ENCODE data around the gene GAS2L1.
A peak's percentile ranks its signal among the peaks of the same experiment; 100 is the strongest.

GAS2L1 gene

GRCh38 chr22:29310065-29310862 is 3.8 kb downstream of the GAS2L1 start (continued):
- TF ChIP-seq CTCF (tag by site-specific recombination; IDR thresholded peaks at IDR 0.05) (no peak), ZNF202 (tag by site-specific recombination; IDR thresholded peaks at IDR 0.05; ENCODE audit: borderline replicate concordance) (no peak)

GRCh38 chr22:29310863-29311339 is 4.5 kb downstream of the GAS2L1 start:
- Histone ChIP-seq H3K27ac (ENCODE audit: extremely low read depth, low read depth, low read length) (no peak overlapping the region), H3K36me3 (ENCODE audit: control insufficient read depth in 2 of 2, insufficient read depth in 1 of 2, low read length in 2 of 2) (no peaks in the 10 kb centered on the region), H3K4me3 (ENCODE audit: low read depth, low read length) (no peak overlapping the region), H3K9me3 (ENCODE audit: control insufficient read depth, insufficient read depth, low read depth, low read length) (no peaks in the 10 kb centered on the region), H3K4me1 (ENCODE audit: control insufficient read depth, insufficient read depth, low read length) (peaks cover 14% of the 10 kb centered on the region)
- ChIA-PET CTCF (interaction anchor here (0.6 to 1.5 kb wide), 3 partner anchors 41 to 104 kb away, joined by 3 read pairs; no protein-coding TSS in a partner anchor), POLR2A (interaction anchor here (0.5 to 1.7 kb wide), 5 partner anchors 8 to 170 kb away, joined by 3 to 6 read pairs (median 4); partner anchors contain the start of genes EWSR1 and RHBDD3)
- no peak for TF ChIP-seq ZNF10 (tag by site-specific recombination; IDR thresholded peaks at IDR 0.05)
- no peak for TF ChIP-seq ZNF792 (tag by site-specific recombination; IDR thresholded peaks at IDR 0.05)
- TF ChIP-seq ZNF18 (tag by site-specific recombination; IDR thresholded peaks at IDR 0.05): no peak
- TF ChIP-seq ZFP3 (tag by site-specific recombination; IDR thresholded peaks at IDR 0.05; ENCODE audit: low read depth): no peak
- TF ChIP-seq EGR2 (tag by site-specific recombination; IDR thresholded peaks at IDR 0.05; ENCODE audit: low read depth): peak; percentile 63
- TF ChIP-seq KLF7 (tag by site-specific recombination; IDR thresholded peaks at IDR 0.05; ENCODE audit: borderline replicate concordance): 0 out of 2 replicates have a peak, but pooled peaks have one; percentile 62
- no peak for TF ChIP-seq ZNF600 (tag by site-specific recombination; IDR thresholded peaks at IDR 0.05)
- no peak for TF ChIP-seq TCF7L2 (IDR thresholded peaks at IDR 0.05; ENCODE audit: borderline replicate concordance, low read depth, low read length)
- TF ChIP-seq ZNF248 (tag by site-specific recombination; IDR thresholded peaks at IDR 0.05): no peak
- TF ChIP-seq ZNF629 (tag by site-specific recombination; IDR thresholded peaks at IDR 0.05): peak; percentile 29; the same call in 1 of the 2 replicates
- no peak for TF ChIP-seq MZF1 (tag by site-specific recombination; IDR thresholded peaks at IDR 0.05; ENCODE audit: borderline replicate concordance)
- no peak for TF ChIP-seq MEIS1 (CRISPR knock-in tag; IDR thresholded peaks at IDR 0.05; ENCODE audit: borderline replicate concordance)
- peak; percentile 91 for TF ChIP-seq KLF1 (tag by site-specific recombination; IDR thresholded peaks at IDR 0.05)
- TF ChIP-seq SCRT2 (tag by site-specific recombination; IDR thresholded peaks at IDR 0.05): no peak
- no peak for TF ChIP-seq ZNF184 (tag by site-specific recombination; IDR thresholded peaks at IDR 0.05)
- no peak for TF ChIP-seq ZNF302 (tag by site-specific recombination; IDR thresholded peaks at IDR 0.05; ENCODE audit: low read depth)
- TF ChIP-seq GLI4 (tag by site-specific recombination; IDR thresholded peaks at IDR 0.05): no peak
- no peak for TF ChIP-seq ZNF513 (tag by site-specific recombination; IDR thresholded peaks at IDR 0.05)
- no peak for TF ChIP-seq ZNF280D (tag by site-specific recombination; IDR thresholded peaks at IDR 0.05)
- TF ChIP-seq ZNF26 (tag by site-specific recombination; IDR thresholded peaks at IDR 0.05): no peak
- TF ChIP-seq ZNF585B (tag by site-specific recombination; IDR thresholded peaks at IDR 0.05): no peak
- TF ChIP-seq GLIS2 (tag by site-specific recombination; IDR thresholded peaks at IDR 0.05): peak; percentile 76
- TF ChIP-seq ZNF747 (tag by site-specific recombination; IDR thresholded peaks at IDR 0.05): no peak
- no peak for TF ChIP-seq ZNF311 (tag by site-specific recombination; IDR thresholded peaks at IDR 0.05; ENCODE audit: borderline replicate concordance)

Data from HEK293 (cell line).